GM18505 (cell line): ENCODE data around the gene DENND5A.
"Not testable (repeated sequence)": the region's sequence is repeated elsewhere in the genome, so short reads cannot be mapped to it uniquely, and the experiment has no call there.

Experiments used
- ATAC-seq: cut with Tn5 transposase; IDR thresholded peaks from one replicate; pipeline ENCODE4 v1.9.1; 2021; ENCODE audit not compliant: unreplicated experiment
- POLR2A ChIP-seq: IDR thresholded peaks from 4 replicates; pipeline ENCODE4 v1.6.1; 2011; ENCODE audit warnings: borderline replicate concordance; ENCODE audit not compliant: insufficient read depth, insufficient read length; ENCODE audit errors: extremely low read depth

The DENND5A gene

GRCh38 chr11:9211322-9211721 is 53.8 kb downstream of the DENND5A start:
- no peak for ATAC-seq
- no peak for TF ChIP-seq POLR2A

GRCh38 chr11:9210922-9211320 is 54.2 kb downstream of the DENND5A start:
- no peak for TF ChIP-seq POLR2A
- no peak for ATAC-seq

- no peak for TF ChIP-seq POLR2A
Observed at GRCh38 chr11:9210224-9210921, 54.8 kb downstream of the DENND5A start.

GRCh38 chr11:9209604-9210003 is 55.5 kb downstream of the DENND5A start:
- not testable (repeated sequence) for ATAC-seq

More at GRCh38 chr11:9210224-9210921, 54.8 kb downstream of the DENND5A start:
- ATAC-seq: no peak

GRCh38 chr11:9208726-9209501 is 56.2 kb downstream of the DENND5A start:
- TF ChIP-seq POLR2A: no peak
- no peak for ATAC-seq

- no peak for ATAC-seq
- TF ChIP-seq POLR2A: no peak
Observed at GRCh38 chr11:9207229-9207628, 57.9 kb downstream of the DENND5A start.

GRCh38 chr11:9206496-9206895 is 58.7 kb downstream of the DENND5A start:
- no peak for ATAC-seq
- TF ChIP-seq POLR2A: no peak

- no peak for ATAC-seq
- TF ChIP-seq POLR2A: no peak
Observed at GRCh38 chr11:9203691-9204311, 61.3 kb downstream of the DENND5A start.

GRCh38 chr11:9201372-9202162 is 63.6 kb downstream of the DENND5A start:
- TF ChIP-seq POLR2A: no peak
- ATAC-seq: no peak

- no peak for TF ChIP-seq POLR2A
- ATAC-seq: no peak
Observed at GRCh38 chr11:9200471-9200870, 64.7 kb downstream of the DENND5A start.

GRCh38 chr11:9193316-9193715 is 71.8 kb downstream of the DENND5A start:
- no peak for ATAC-seq
- no peak for TF ChIP-seq POLR2A

- no peak for TF ChIP-seq POLR2A
- no peak for ATAC-seq
Observed at GRCh38 chr11:9192561-9192960, 72.6 kb downstream of the DENND5A start.

GRCh38 chr11:9190326-9191016 is 74.7 kb downstream of the DENND5A start:
- not testable (repeated sequence) for ATAC-seq

GRCh38 chr11:9188860-9189259 is 76.3 kb downstream of the DENND5A start:
- ATAC-seq: not testable (repeated sequence)
